Mesothelial cell of epicardium (in vitro differentiated cells): Measurements from ENCODE around the gene B4GALT1. TPM values are rescaled to one million over a fixed set of nuclear protein-coding genes. Genes with fewer than 3 reads are reported as not detected.

Source experiments
- DNase-seq, 2 experiments: peaks; one replicate each; pipeline ENCODE4 v3.0.0; 2021; ENCODE audit warnings: low spot score in 2 of 2; ENCODE audit not compliant: unreplicated experiment in 2 of 2
- H3K27ac Mint-ChIP-seq: 2 replicates; pipeline ENCODE4 v1.8.0; 2021; ENCODE audit warnings: mixed read lengths
- H3K27me3 Mint-ChIP-seq: 2 replicates; pipeline ENCODE4 v1.8.0; 2021; ENCODE audit warnings: low read depth, mixed read lengths
- H3K36me3 Mint-ChIP-seq: 2 replicates; pipeline ENCODE4 v1.8.0; 2021; ENCODE audit warnings: mixed read lengths
- H3K4me1 Mint-ChIP-seq: 2 replicates; pipeline ENCODE4 v1.8.0; 2021; ENCODE audit warnings: mixed read lengths
- H3K4me3 Mint-ChIP-seq: 2 replicates; pipeline ENCODE4 v1.8.0; 2021; ENCODE audit warnings: mild to moderate bottlenecking, moderate library complexity, mixed read lengths
- H3K9me3 Mint-ChIP-seq: 2 replicates; pipeline ENCODE4 v1.8.0; 2021; ENCODE audit warnings: mixed read lengths
- CTCF ChIP-seq: fragments of 200-600 bp; sonication (generic); IDR thresholded peaks from one replicate; pipeline ENCODE4 v1.5.0; 2021; ENCODE audit warnings: antibody characterized with exemption; ENCODE audit not compliant: unreplicated experiment
- total RNA-seq: library from RNA; stranded (reverse); gene quantifications from 3 replicates; pipeline ENCODE4 v1.2.1, GENCODE V29; 2021

Gene B4GALT1
- total RNA-seq, 1 donor from 2014 or later, result 78.3 TPM

- Mint-ChIP-seq H3K27ac (peak overlapping the region; percentile 98), H3K4me1 (peaks cover 84% of the 10 kb centered on the region), H3K27me3 (no peaks in the 10 kb centered on the region), H3K36me3 (no peaks in the 10 kb centered on the region), H3K9me3 (peaks cover 2% of the 10 kb centered on the region), H3K4me3 (peak overlapping the region; percentile 35)
- TF ChIP-seq CTCF, result no peak
- peak in 1 of 2 experiments; percentile 20 for DNase-seq
Observed at GRCh38 chr9:33158843-33159776, 8.0 kb downstream of the B4GALT1 start.

- Mint-ChIP-seq H3K36me3 (peaks cover 4% of the 10 kb centered on the region), H3K4me1 (peaks cover 79% of the 10 kb centered on the region), H3K27me3 (no peaks in the 10 kb centered on the region), H3K4me3 (peak overlapping the region; percentile 3), H3K9me3 (peaks cover 9% of the 10 kb centered on the region), H3K27ac (peak overlapping the region; percentile 98)
- no peak for TF ChIP-seq CTCF
- peak in 1 of 2 experiments; percentile 34 for DNase-seq
Observed at GRCh38 chr9:33157960-33158842, 8.9 kb downstream of the B4GALT1 start.

- Mint-ChIP-seq H3K4me3 (no peak overlapping the region), H3K9me3 (peaks cover 11% of the 10 kb centered on the region), H3K4me1 (peaks cover 68% of the 10 kb centered on the region), H3K27ac (peak overlapping the region; percentile 21), H3K36me3 (peaks cover 6% of the 10 kb centered on the region), H3K27me3 (no peaks in the 10 kb centered on the region)
- no peak for TF ChIP-seq CTCF
- DNase-seq, result peak in 1 of 2 experiments; percentile 7
Observed at GRCh38 chr9:33155393-33155792, 11.7 kb downstream of the B4GALT1 start.

GRCh38 chr9:33154371-33154770, 12.8 kb downstream of the B4GALT1 start:
- Mint-ChIP-seq H3K9me3 (peaks cover 11% of the 10 kb centered on the region), H3K36me3 (peaks cover 6% of the 10 kb centered on the region), H3K27ac (no peak overlapping the region), H3K4me1 (peaks cover 59% of the 10 kb centered on the region), H3K27me3 (no peaks in the 10 kb centered on the region), H3K4me3 (no peak overlapping the region)
- no peak for DNase-seq
- no peak for TF ChIP-seq CTCF

- H3K4me1 Mint-ChIP-seq, result peaks cover 54% of the 10 kb centered on the region
- H3K27ac Mint-ChIP-seq, result peak overlapping the region; percentile 76
Observed at GRCh38 chr9:33153666-33154065, 13.5 kb downstream of the B4GALT1 start.

More at GRCh38 chr9:33153666-33154065, 13.5 kb downstream of the B4GALT1 start:
- peaks cover 11% of the 10 kb centered on the region for H3K9me3 Mint-ChIP-seq
- no peak for DNase-seq
- H3K4me3 Mint-ChIP-seq, result no peak overlapping the region
- no peak for TF ChIP-seq CTCF
- H3K36me3 Mint-ChIP-seq, result peaks cover 6% of the 10 kb centered on the region
- H3K27me3 Mint-ChIP-seq, result no peaks in the 10 kb centered on the region
